ENCODE results near the gene CNTNAP2. TPM values are rescaled to one million over a fixed set of nuclear protein-coding genes. Genes with fewer than 3 reads are reported as not detected.

CNTNAP2 gene
- total and polyA plus RNA-seq, 9 of the 15 experiments (the other 6 are each of a cell fraction or from before 2014, with no cell fraction given) = 0.04 to 0.62 (median 0.09) TPM; not detected in 4

DNA sequence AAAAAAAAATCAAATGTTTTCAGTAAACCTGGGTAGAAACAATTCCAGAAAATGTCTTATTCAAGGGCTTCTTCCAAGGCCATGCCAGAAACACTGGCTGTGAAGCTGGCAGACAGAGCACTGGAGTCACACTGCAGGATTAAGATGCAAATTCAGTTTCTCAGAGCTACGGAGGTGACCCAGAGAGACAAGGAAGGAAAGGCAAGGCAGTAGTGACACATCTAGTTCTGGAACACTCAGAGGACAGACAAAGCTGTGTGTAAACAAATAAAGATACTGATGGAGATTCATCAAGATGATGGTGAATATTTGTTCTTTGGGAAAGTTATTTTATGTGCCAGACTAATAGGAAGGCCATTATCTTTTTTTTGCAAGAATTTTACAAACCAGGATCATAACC is 1865.7 kb downstream of the CNTNAP2 start (continued):
- TF ChIP-seq ZNF586 (CRISPR knock-in tag; conservative IDR thresholded peaks at IDR 0.05) (no peak), POLR3G (IDR thresholded peaks at IDR 0.05; ENCODE audit: extremely low read depth, insufficient read length, insufficient replicate concordance) (no peak)
- TF ChIP-seq, protein P1, sequence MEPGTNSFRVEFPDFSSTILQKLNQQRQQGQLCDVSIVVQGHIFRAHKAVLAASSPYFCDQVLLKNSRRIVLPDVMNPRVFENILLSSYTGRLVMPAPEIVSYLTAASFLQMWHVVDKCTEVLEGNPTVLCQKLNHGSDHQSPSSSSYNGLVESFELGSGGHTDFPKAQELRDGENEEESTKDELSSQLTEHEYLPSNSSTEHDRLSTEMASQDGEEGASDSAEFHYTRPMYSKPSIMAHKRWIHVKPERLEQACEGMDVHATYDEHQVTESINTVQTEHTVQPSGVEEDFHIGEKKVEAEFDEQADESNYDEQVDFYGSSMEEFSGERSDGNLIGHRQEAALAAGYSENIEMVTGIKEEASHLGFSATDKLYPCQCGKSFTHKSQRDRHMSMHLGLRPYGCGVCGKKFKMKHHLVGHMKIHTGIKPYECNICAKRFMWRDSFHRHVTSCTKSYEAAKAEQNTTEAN (CRISPR knock-in tag; IDR thresholded peaks at IDR 0.05) = no peak

DNA sequence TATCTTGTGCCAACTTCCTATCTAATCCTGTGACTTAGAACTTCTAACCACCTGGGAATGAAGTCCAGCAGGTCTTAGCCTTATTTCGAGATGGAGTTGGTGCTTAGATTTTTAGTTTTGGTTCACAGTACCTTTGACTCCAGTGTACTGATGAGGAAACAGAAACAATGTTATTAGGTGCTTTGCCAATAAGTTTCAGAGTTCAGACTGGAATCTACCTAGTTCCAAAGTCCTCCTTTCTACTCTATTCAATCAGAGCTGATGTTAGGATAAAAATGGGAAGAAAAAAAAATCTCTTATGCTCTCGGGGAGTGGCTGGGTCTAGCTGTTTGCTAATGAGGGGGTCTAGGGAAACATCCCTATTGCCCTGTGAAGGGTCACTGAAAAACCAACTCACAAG is 1867.7 kb downstream of the CNTNAP2 start:
- peaks cover 9% of the 10 kb centered on the region for H3K9me3 ChIP-seq (replicated peaks; ENCODE audit: control insufficient read depth, insufficient read depth, low read depth, low read length)
- H3K36me3 ChIP-seq (ENCODE audit: control insufficient read depth, insufficient read depth, low read length) = no peaks in the 10 kb centered on the region
- H3K27me3 ChIP-seq (ENCODE audit: control insufficient read depth in 2 of 2, insufficient read depth in 2 of 2, low read length in 2 of 2) = no peaks in the 10 kb centered on the region
- FAIRE-seq = no peak
- POLR2A ChIA-PET = no interaction called here
- no peak overlapping the region for H3K9ac ChIP-seq (ENCODE audit: insufficient read depth in 1 of 2, low read depth in 2 of 2, low read length in 2 of 2)
- H3K27ac ChIP-seq (ENCODE audit: extremely low read depth, low read depth, low read length) = no peak overlapping the region
- TF ChIP-seq LARP7 (IDR thresholded peaks at IDR 0.05) (no peak), PHF8 (IDR thresholded peaks at IDR 0.05; ENCODE audit: borderline replicate concordance, low read length) (no peak), BCL6 (CRISPR knock-in tag; IDR thresholded peaks at IDR 0.05) (no peak), NONO (IDR thresholded peaks at IDR 0.05; ENCODE audit: low read depth in 2 of 2, low read length in 1 of 2) (no peak), THRAP3 (IDR thresholded peaks at IDR 0.05; ENCODE audit: borderline replicate concordance) (no peak), ZNF431 (CRISPR knock-in tag; IDR thresholded peaks at IDR 0.05) (no peak), ZNF436 (CRISPR knock-in tag; IDR thresholded peaks at IDR 0.05) (no peak), FOXA3 (CRISPR knock-in tag; conservative IDR thresholded peaks at IDR 0.05 in 1 of 2, IDR thresholded peaks at IDR 0.05 in 1 of 2) (no peak), RUNX1 (IDR thresholded peaks at IDR 0.05; ENCODE audit: low read depth) (no peak), XRCC3 (IDR thresholded peaks at IDR 0.05) (no peak), PHB (CRISPR knock-in tag; IDR thresholded peaks at IDR 0.05) (no peak), ZNF695 (CRISPR knock-in tag; IDR thresholded peaks at IDR 0.05) (no peak)
- TF ChIP-seq, protein P2, sequence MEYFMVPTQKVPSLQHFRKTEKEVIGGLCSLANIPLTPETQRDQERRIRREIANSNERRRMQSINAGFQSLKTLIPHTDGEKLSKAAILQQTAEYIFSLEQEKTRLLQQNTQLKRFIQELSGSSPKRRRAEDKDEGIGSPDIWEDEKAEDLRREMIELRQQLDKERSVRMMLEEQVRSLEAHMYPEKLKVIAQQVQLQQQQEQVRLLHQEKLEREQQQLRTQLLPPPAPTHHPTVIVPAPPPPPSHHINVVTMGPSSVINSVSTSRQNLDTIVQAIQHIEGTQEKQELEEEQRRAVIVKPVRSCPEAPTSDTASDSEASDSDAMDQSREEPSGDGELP (CRISPR knock-in tag; IDR thresholded peaks at IDR 0.05; ENCODE audit: borderline replicate concordance) = no peak
- TF ChIP-seq, protein P3, sequence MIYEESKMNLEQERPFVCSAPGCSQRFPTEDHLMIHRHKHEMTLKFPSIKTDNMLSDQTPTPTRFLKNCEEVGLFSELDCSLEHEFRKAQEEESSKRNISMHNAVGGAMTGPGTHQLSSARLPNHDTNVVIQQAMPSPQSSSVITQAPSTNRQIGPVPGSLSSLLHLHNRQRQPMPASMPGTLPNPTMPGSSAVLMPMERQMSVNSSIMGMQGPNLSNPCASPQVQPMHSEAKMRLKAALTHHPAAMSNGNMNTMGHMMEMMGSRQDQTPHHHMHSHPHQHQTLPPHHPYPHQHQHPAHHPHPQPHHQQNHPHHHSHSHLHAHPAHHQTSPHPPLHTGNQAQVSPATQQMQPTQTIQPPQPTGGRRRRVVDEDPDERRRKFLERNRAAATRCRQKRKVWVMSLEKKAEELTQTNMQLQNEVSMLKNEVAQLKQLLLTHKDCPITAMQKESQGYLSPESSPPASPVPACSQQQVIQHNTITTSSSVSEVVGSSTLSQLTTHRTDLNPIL (CRISPR knock-in tag; IDR thresholded peaks at IDR 0.05) = no peak
- intact Hi-C loops (cut with micrococcal nuclease) (no loop called here), in situ Hi-C loops (cut with MboI) (no loop called here)
- WGBS (ENCODE audit: insufficient coverage, low coverage, missing lambda C conversion rate) = 0% methylated on average over 2 of the region's 2 CpGs
- DNase-seq (ENCODE audit: extremely low read depth in 1 of 4, low spot score in 3 of 4) = no peak
- no peak overlapping the region for H3K4me2 ChIP-seq (ENCODE audit: insufficient read depth, low read length)
- CTCF ChIA-PET (ENCODE audit: low intra/inter-chr PET ratio) = no interaction called here
- H3K79me2 ChIP-seq (ENCODE audit: control insufficient read depth, insufficient read depth, low read length) = no peaks in the 10 kb centered on the region
- H4K20me1 ChIP-seq (replicated peaks; ENCODE audit: control insufficient read depth, insufficient read depth, low read length) = no peaks in the 10 kb centered on the region
- ATAC-seq = no peak
- H3K4me1 ChIP-seq (replicated peaks in 1 of 2; ENCODE audit: control insufficient read depth in 2 of 2, insufficient read depth in 2 of 2, low read length in 2 of 2) = no peaks in the 10 kb centered on the region
- BruUV-seq (replicated peaks) = no TSS peak
- H3K4me3 ChIP-seq = no peak overlapping the region
- H2AFZ ChIP-seq (ENCODE audit: low read depth, low read length) = no peak overlapping the region
- H3K9me1 ChIP-seq (ENCODE audit: control insufficient read depth, insufficient read depth, low read length) = no peaks in the 10 kb centered on the region
